Kidney epithelial cell (primary cell): ENCODE data around the gene BRD3. TPM values are rescaled to one million over a fixed set of nuclear protein-coding genes. Genes with fewer than 3 reads are reported as not detected.

ENCODE experiments used
- DNase-seq: peaks from one replicate; pipeline ENCODE4 v3.0.0-alpha.2; 2010; ENCODE audit warnings: low read depth
- H3K27me3 ChIP-seq: 2 replicates; pipeline ENCODE4 v1.6.0; 2011; ENCODE audit warnings: low read length; ENCODE audit not compliant: control insufficient read depth, insufficient read depth
- H3K36me3 ChIP-seq: 2 replicates; pipeline ENCODE4 v1.5.1; 2011; ENCODE audit warnings: low read length; ENCODE audit not compliant: control insufficient read depth, insufficient read depth
- H3K4me3 ChIP-seq: 2 replicates; pipeline ENCODE4 v1.5.1; 2011; ENCODE audit warnings: low read depth, mild to moderate bottlenecking, control low read depth, low read length
- CTCF ChIP-seq: IDR thresholded peaks from 2 replicates; pipeline ENCODE4 v1.5.1; 2011; ENCODE audit warnings: mild to moderate bottlenecking, moderate library complexity, low read length, control low read depth, inconsistent platforms; ENCODE audit not compliant: insufficient read depth, poor library complexity, severe bottlenecking
- total RNA-seq: library from RNA; depleted of rRNA; stranded (reverse); fragments of >200 nt; gene quantifications from 2 replicates; pipeline ENCODE4 v1.2.3, GENCODE V29; 2015

Gene BRD3
- total RNA-seq, 1 donor from 2014 or later = 23.3 TPM

GRCh38 chr9:134045841-134046544 is 21.8 kb downstream of the BRD3 start:
- TF ChIP-seq CTCF = no peak
- Histone ChIP-seq H3K4me3 (no peak overlapping the region), H3K36me3 (peaks cover 4% of the 10 kb centered on the region), H3K27me3 (no peaks in the 10 kb centered on the region)
- no peak for DNase-seq

GRCh38 chr9:134044944-134045343 is 22.9 kb downstream of the BRD3 start:
- Histone ChIP-seq H3K36me3 (peaks cover 4% of the 10 kb centered on the region), H3K27me3 (no peaks in the 10 kb centered on the region), H3K4me3 (no peak overlapping the region)
- DNase-seq = no peak
- TF ChIP-seq CTCF = no peak

GRCh38 chr9:134043531-134043988 is 24.3 kb downstream of the BRD3 start:
- H3K27me3 ChIP-seq = no peaks in the 10 kb centered on the region
- no peak for TF ChIP-seq CTCF
- DNase-seq = no peak
- peaks cover 4% of the 10 kb centered on the region for H3K36me3 ChIP-seq
- H3K4me3 ChIP-seq = no peak overlapping the region

GRCh38 chr9:134041649-134041962 is 26.2 kb downstream of the BRD3 start:
- no peak for TF ChIP-seq CTCF
- Histone ChIP-seq H3K36me3 (peaks cover 4% of the 10 kb centered on the region), H3K4me3 (no peak overlapping the region), H3K27me3 (no peaks in the 10 kb centered on the region)
- no peak for DNase-seq

GRCh38 chr9:134040781-134041648 is 26.8 kb downstream of the BRD3 start:
- no peak for TF ChIP-seq CTCF
- Histone ChIP-seq H3K27me3 (no peaks in the 10 kb centered on the region), H3K4me3 (no peak overlapping the region), H3K36me3 (peaks cover 4% of the 10 kb centered on the region)
- DNase-seq = no peak
